ENCODE results near the gene RBBP7. TPM values are rescaled to one million over a fixed set of nuclear protein-coding genes. Genes with fewer than 3 reads are reported as not detected.

Gene RBBP7
- total RNA-seq, 4 donors from 2014 or later: 40.7 to 117 (median 47.8) TPM

DNA sequence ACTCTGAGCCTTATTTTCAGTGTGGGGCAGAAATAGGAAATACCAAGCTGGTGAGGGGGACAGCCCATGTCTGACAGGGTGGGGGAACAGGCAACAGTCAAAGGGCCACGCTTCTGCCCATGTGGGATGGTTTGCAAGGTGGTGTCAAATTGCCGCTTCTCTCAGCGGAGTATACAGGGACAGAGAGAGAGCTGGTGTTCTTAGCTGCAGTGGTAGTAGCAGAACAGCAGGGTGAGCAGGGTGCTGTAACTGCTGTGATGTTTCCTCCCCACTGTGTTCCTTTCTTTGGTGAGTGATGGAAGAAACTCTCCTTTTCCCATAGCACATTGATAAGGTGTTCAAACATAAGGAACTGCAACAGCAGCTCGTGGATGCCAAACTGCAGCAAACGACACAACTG lies 37.9 kb downstream of the RBBP7 start:
- DNase-seq: no peak
- no peaks in the 10 kb centered on the region for H3K9me3 ChIP-seq
- no peak overlapping the region for H3K27ac ChIP-seq
- H3K4me3 ChIP-seq: no peak overlapping the region
- no peaks in the 10 kb centered on the region for H3K27me3 ChIP-seq
- no peak for TF ChIP-seq POLR2A (IDR thresholded peaks at IDR 0.05)
- TF ChIP-seq CTCF (IDR thresholded peaks at IDR 0.05): no peak
- H3K36me3 ChIP-seq: no peaks in the 10 kb centered on the region
- no peaks in the 10 kb centered on the region for H3K4me1 ChIP-seq

DNA sequence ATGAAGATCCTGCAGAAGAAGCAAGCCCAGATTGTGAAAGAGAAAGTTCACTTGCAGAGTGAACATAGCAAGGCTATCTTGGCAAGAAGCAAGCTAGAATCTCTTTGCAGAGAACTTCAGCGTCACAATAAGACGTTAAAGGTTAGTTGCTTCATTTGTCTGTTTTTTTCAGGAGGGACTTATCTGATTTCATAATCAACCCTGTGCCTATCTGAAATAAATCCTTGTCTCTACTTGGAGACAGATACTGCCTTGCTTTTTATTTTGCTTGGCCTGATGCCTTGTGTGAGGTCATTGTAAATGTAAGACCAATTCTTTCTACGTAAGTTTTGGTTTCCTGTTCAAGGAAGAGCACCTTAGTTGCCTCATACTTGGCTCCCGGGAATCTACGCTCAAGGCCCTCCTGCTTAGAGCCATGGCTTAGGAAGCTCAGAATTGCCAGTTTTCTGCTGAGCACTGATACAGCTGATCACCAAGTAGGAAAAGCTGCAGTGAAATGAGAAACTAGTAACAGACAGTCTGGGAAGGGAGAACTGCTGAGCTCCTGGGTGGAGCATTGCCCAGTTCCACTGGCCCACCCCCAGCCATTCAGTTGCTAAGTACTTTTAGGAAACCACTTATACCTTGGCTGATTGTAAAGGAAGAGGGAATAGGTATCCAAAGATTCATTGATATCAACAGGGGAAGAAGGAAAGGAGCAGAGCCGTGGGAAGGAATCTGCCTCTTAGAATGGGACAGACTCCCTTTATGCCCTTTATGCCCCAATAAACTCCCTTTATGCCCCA lies 41.8 kb downstream of the RBBP7 start:
- Histone ChIP-seq H3K4me3 (no peak overlapping the region), H3K27me3 (no peaks in the 10 kb centered on the region), H3K27ac (peak overlapping the region in 2 of 4 donors; percentile 41 to 70), H3K36me3 (no peaks in the 10 kb centered on the region), H3K4me1 (no peaks in the 10 kb centered on the region), H3K9me3 (no peaks in the 10 kb centered on the region)
- TF ChIP-seq POLR2A (IDR thresholded peaks at IDR 0.05) (no peak), CTCF (IDR thresholded peaks at IDR 0.05) (no peak)
- no peak for DNase-seq

DNA sequence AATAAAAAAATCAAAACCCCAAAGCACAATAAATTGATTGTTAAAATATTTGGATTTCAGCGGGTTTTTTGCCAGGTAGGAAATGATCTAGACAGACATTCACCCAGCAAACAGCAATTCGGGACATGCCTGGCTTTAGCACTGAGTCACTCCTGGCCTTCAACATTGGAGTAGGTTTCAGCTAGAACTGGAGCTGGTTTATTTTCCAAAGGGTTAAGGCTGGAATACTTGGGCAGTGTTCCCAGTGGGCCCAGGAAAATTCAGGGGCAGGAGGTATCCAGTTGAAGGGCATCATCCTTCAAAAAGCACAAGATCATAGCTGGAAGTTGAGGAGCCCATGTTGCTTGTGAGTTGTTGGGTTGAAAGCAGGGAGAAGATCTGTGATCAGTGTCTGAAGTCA lies 42.9 kb downstream of the RBBP7 start:
- Histone ChIP-seq H3K4me3 (no peak overlapping the region), H3K4me1 (no peaks in the 10 kb centered on the region), H3K27me3 (no peaks in the 10 kb centered on the region), H3K36me3 (peaks cover 0 to 3% (median 0%) of the 10 kb centered on the region in 3 donors), H3K27ac (peak overlapping the region in 1 of 4 donors; percentile 17), H3K9me3 (no peaks in the 10 kb centered on the region)
- DNase-seq: no peak
- no peak for TF ChIP-seq POLR2A (IDR thresholded peaks at IDR 0.05)
- no peak for TF ChIP-seq CTCF (IDR thresholded peaks at IDR 0.05)

- no peak for DNase-seq
- TF ChIP-seq POLR2A (IDR thresholded peaks at IDR 0.05) (no peak), CTCF (IDR thresholded peaks at IDR 0.05) (peak in 5 of 6 experiments; percentile 24 to 77 (median 60))
Measured at GRCh38 chrX:16826207-16826606, 44.0 kb downstream of the RBBP7 start.

GRCh38 chrX:16825264-16826035 lies 44.7 kb downstream of the RBBP7 start:
- no peak overlapping the region for H3K27ac ChIP-seq
- H3K9me3 ChIP-seq: no peaks in the 10 kb centered on the region
- no peaks in the 10 kb centered on the region for H3K4me1 ChIP-seq
- no peak for DNase-seq
- TF ChIP-seq CTCF (IDR thresholded peaks at IDR 0.05) (no peak), POLR2A (IDR thresholded peaks at IDR 0.05) (no peak)
- H3K36me3 ChIP-seq: peaks cover 0 to 3% (median 0%) of the 10 kb centered on the region in 3 donors
- H3K27me3 ChIP-seq: no peaks in the 10 kb centered on the region
- no peak overlapping the region for H3K4me3 ChIP-seq

More at GRCh38 chrX:16826207-16826606, 44.0 kb downstream of the RBBP7 start:
- peaks cover 0 to 3% (median 0%) of the 10 kb centered on the region in 3 donors for H3K36me3 ChIP-seq
- no peak overlapping the region for H3K27ac ChIP-seq
- H3K27me3 ChIP-seq: no peaks in the 10 kb centered on the region
- no peak overlapping the region for H3K4me3 ChIP-seq
- H3K4me1 ChIP-seq: no peaks in the 10 kb centered on the region
- no peaks in the 10 kb centered on the region for H3K9me3 ChIP-seq
